Smooth muscle cell (in vitro differentiated cells): ENCODE results near the gene C18orf63. TPM values are rescaled to one million over a fixed set of nuclear protein-coding genes. Genes with fewer than 3 reads are reported as not detected.

ENCODE experiments used
- DNase-seq: peaks from one replicate; lab custom pipeline; 2025; ENCODE audit not compliant: unreplicated experiment; lab: John Stamatoyannopoulos, UW
- H2AFZ ChIP-seq: fragments of 200-600 bp; sonication (generic); 2 replicates; pipeline ENCODE4 v1.6.0; 2016; ENCODE audit warnings: antibody characterized with exemption, low read depth, mild to moderate bottlenecking
- H3F3A ChIP-seq: fragments of 200-600 bp; sonication (generic); 2 replicates; pipeline ENCODE4 v1.6.0; 2017; ENCODE audit warnings: antibody characterized with exemption, low read depth
- H3K27ac ChIP-seq: fragments of 200-600 bp; sonication (generic); 2 replicates; pipeline ENCODE4 v1.5.1; 2016; ENCODE audit warnings: low read depth, mild to moderate bottlenecking
- H3K27me3 ChIP-seq: fragments of 200-600 bp; sonication (generic); 2 replicates; pipeline ENCODE4 v1.6.1; 2016; ENCODE audit warnings: low read depth, mild to moderate bottlenecking
- H3K36me3 ChIP-seq: fragments of 200-600 bp; sonication (generic); 2 replicates; pipeline ENCODE4 v1.5.1; 2016; ENCODE audit warnings: low read depth
- H3K4me1 ChIP-seq: fragments of 200-600 bp; sonication (generic); 2 replicates; pipeline ENCODE4 v1.5.1; 2016; ENCODE audit warnings: low read depth
- H3K4me2 ChIP-seq: fragments of 200-600 bp; sonication (generic); 2 replicates; pipeline ENCODE4 v1.6.0; 2016; ENCODE audit warnings: mild to moderate bottlenecking
- H3K4me3 ChIP-seq: fragments of 200-600 bp; sonication (generic); 2 replicates; pipeline ENCODE4 v1.5.1; 2016; ENCODE audit warnings: mild to moderate bottlenecking
- H3K79me2 ChIP-seq: fragments of 200-600 bp; sonication (generic); 2 replicates; pipeline ENCODE4 v1.6.0; 2016; ENCODE audit warnings: low read depth, mild to moderate bottlenecking
- H3K9ac ChIP-seq: fragments of 200-600 bp; sonication (generic); 2 replicates; pipeline ENCODE4 v1.6.0; 2016; ENCODE audit warnings: low read depth
- H3K9me3 ChIP-seq: fragments of 200-600 bp; sonication (generic); replicated peaks from 2 replicates; pipeline ENCODE4 v1.5.1; 2016; ENCODE audit warnings: low read depth
- H4K20me1 ChIP-seq: fragments of 200-600 bp; sonication (generic); 2 replicates; pipeline ENCODE4 v1.6.0; 2016; ENCODE audit warnings: low read depth
- WGBS: methylation state at CpG from one replicate; pipeline ENCODE4 v1.1.7; 2016; ENCODE audit warnings: low lambda C conversion rate; 5-methylcytosine and 5-hydroxymethylcytosine counted together
- polyA plus RNA-seq: library from polyadenylated mRNA; unstranded; fragments of >200 nt; fragmentation: Nextera tagmentation; extraction: Ambion mirVana; gene quantifications from 2 replicates; pipeline ENCODE4 v1.2.1, GENCODE V29; 2016
- total RNA-seq: library from RNA; depleted of rRNA; stranded (reverse); fragments of >200 nt; gene quantifications from 2 replicates; pipeline ENCODE4 v1.2.3, GENCODE V29; 2014
- TF ChIP-seq, protein P1 (sequence below): fragments of 200-600 bp; sonication (generic); IDR thresholded peaks from 2 replicates; pipeline ENCODE4 v1.5.1; 2017; ENCODE audit warnings: borderline replicate concordance, mild to moderate bottlenecking, antibody characterized with exemption; ENCODE audit not compliant: insufficient read depth, poor library complexity, severe bottlenecking

Gene C18orf63
- total and polyA plus RNA-seq, 2 experiments from 2014 or later = not detected

DNA sequence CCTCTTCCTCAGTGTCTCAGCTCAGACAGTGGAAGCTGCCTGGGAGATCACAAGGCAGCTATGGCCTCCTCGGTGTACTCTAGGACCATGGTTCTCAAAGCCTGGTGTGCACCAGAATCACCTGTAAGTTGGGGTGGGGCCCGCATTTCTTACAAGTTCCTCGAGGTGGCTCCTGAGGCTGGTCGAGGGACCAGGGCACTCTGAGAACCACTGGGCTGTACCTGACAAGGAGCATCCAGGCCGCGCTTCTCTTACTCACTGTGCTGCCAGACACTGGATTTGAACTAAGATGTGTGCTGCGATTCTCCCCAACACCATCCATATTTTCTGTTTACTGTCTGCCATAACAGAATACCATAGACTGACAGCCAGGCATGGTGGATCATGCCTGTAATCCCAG lies 81.9 kb downstream of the C18orf63 start:
- peaks cover 11% of the 10 kb centered on the region for H3K27me3 ChIP-seq
- no peak for DNase-seq
- no peaks in the 10 kb centered on the region for H3K79me2 ChIP-seq
- no peak overlapping the region for H2AFZ ChIP-seq
- no peak overlapping the region for H3K9ac ChIP-seq
- no peak overlapping the region for H3K27ac ChIP-seq
- no peaks in the 10 kb centered on the region for H3F3A ChIP-seq
- H3K9me3 ChIP-seq = no peaks in the 10 kb centered on the region
- H3K36me3 ChIP-seq = no peaks in the 10 kb centered on the region
- no peaks in the 10 kb centered on the region for H4K20me1 ChIP-seq
- no peak overlapping the region for H3K4me3 ChIP-seq
- peaks cover 1% of the 10 kb centered on the region for H3K4me1 ChIP-seq
- TF ChIP-seq, protein P1, sequence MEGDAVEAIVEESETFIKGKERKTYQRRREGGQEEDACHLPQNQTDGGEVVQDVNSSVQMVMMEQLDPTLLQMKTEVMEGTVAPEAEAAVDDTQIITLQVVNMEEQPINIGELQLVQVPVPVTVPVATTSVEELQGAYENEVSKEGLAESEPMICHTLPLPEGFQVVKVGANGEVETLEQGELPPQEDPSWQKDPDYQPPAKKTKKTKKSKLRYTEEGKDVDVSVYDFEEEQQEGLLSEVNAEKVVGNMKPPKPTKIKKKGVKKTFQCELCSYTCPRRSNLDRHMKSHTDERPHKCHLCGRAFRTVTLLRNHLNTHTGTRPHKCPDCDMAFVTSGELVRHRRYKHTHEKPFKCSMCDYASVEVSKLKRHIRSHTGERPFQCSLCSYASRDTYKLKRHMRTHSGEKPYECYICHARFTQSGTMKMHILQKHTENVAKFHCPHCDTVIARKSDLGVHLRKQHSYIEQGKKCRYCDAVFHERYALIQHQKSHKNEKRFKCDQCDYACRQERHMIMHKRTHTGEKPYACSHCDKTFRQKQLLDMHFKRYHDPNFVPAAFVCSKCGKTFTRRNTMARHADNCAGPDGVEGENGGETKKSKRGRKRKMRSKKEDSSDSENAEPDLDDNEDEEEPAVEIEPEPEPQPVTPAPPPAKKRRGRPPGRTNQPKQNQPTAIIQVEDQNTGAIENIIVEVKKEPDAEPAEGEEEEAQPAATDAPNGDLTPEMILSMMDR = no peak
- no peak overlapping the region for H3K4me2 ChIP-seq
- 87% methylated on average over 7 of the region's 7 CpGs for WGBS

DNA sequence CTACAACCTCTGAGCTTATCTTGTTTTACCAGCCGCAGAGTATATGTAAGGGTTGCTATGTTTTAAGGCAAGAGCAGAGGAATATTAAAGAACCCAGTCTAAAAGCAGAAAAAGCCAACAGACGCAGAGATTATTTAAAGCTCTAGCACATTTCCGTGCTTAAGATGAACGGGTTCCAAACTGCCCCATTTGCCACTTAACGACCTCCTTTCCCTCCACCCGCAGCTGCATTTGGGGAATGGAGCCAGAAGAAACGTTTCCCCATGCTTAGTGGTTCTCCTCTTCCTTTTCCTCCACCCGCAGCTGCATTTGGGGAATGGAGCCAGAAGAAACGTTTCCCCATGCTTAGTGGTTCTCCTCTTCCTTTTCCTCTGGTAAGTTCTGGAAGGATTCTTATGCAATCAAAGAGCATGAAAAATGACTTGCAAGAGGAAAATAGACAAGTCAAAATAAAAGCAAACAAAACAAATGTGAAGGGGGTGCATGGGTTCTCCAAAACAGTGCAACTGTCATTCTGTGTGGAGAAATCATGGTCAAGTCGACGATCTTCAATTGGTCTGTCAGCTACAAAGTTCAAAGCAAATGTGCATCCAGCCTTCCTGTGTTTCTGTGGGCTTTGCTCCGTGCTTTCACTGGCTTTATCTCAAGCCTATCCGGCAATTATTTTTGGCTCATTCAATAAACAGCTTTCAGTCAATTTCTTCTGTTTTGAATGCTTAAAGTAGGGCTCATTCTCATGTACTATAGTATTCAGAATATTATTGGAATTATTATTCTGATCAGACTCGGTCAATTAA lies 83.7 kb downstream of the C18orf63 start:
- Histone ChIP-seq H3K4me2 (no peak overlapping the region), H3K9ac (no peak overlapping the region), H3K9me3 (no peaks in the 10 kb centered on the region), H3F3A (no peaks in the 10 kb centered on the region), H3K4me3 (no peak overlapping the region), H3K4me1 (peaks cover 4% of the 10 kb centered on the region), H3K27me3 (no peaks in the 10 kb centered on the region), H4K20me1 (no peaks in the 10 kb centered on the region), H3K36me3 (no peaks in the 10 kb centered on the region), H2AFZ (no peak overlapping the region), H3K27ac (no peak overlapping the region), H3K79me2 (no peaks in the 10 kb centered on the region)
- TF ChIP-seq, protein P1 = no peak
- DNase-seq = no peak
- WGBS = 88% methylated on average over 14 of the region's 14 CpGs

DNA sequence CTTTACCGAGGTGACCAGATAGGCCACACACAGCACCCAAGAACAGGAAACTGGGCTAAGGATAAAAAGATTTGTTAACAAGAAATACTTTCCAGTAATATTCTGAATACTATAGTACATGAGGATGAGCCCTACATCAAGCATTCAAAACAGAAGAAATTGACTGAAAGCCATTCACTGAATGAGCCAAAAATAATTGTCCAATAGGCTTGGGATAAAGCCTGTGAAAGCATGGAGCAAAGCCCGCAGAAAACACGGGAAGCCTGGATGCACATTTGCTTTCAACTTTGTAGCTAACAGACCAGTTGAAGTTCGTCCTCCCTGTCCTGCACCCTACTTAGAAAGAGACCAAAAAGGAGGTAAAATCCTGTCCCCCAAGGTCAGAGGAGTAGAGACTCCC lies 85.2 kb downstream of the C18orf63 start:
- Histone ChIP-seq H3K79me2 (no peaks in the 10 kb centered on the region), H3K4me1 (peaks cover 4% of the 10 kb centered on the region), H2AFZ (no peak overlapping the region), H3K36me3 (no peaks in the 10 kb centered on the region), H3F3A (no peaks in the 10 kb centered on the region), H3K4me2 (no peak overlapping the region), H4K20me1 (no peaks in the 10 kb centered on the region), H3K9me3 (no peaks in the 10 kb centered on the region), H3K27me3 (no peaks in the 10 kb centered on the region), H3K27ac (no peak overlapping the region), H3K4me3 (no peak overlapping the region), H3K9ac (no peak overlapping the region)
- no peak for DNase-seq
- TF ChIP-seq, protein P1 = no peak
- WGBS = 91% methylated on average over 4 of the region's 4 CpGs
